Hematopoietic multipotent progenitor cell treated with erythropoietin and hydrocortisone succinate and interleukin-3 and kit ligand, for 15 days (in vitro differentiated cells): ENCODE measurements around the gene LAMA4.
"Not testable (repeated sequence)": the region's sequence is repeated elsewhere in the genome, so short reads cannot be mapped to it uniquely, and the experiment has no call there.

Experiments
- DNase-seq: peaks from one replicate; pipeline ENCODE4 v3.0.0-alpha.2; 2015; ENCODE audit warnings: low spot score

Gene LAMA4

GRCh38 chr6:112144145-112144926, 110.0 kb downstream of the LAMA4 start:
- no peak for DNase-seq

- DNase-seq, result no peak
Measured at GRCh38 chr6:112141707-112142106, 112.7 kb downstream of the LAMA4 start.

DNA sequence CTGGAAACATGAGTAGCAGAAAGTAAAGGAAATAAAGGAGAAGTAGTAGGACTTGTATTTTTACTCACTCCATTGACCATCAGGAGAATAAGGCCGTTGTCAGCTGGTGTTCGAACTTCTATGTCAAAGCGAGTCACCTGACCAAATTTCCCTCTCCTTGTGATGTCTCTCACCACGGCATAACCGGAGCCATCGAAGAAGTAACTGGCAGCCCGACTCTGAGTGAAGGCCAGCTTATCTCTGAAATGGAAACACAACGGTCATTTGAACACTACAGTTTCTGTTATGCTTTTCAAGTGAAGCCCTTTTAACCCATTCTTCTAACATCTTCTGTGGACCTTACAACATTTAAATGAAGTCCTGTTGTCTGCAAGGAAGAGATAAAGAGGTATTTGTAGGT, 115.3 kb downstream of the LAMA4 start:
- DNase-seq, result no peak

GRCh38 chr6:112130878-112131277, 123.5 kb downstream of the LAMA4 start:
- DNase-seq, result no peak

DNA sequence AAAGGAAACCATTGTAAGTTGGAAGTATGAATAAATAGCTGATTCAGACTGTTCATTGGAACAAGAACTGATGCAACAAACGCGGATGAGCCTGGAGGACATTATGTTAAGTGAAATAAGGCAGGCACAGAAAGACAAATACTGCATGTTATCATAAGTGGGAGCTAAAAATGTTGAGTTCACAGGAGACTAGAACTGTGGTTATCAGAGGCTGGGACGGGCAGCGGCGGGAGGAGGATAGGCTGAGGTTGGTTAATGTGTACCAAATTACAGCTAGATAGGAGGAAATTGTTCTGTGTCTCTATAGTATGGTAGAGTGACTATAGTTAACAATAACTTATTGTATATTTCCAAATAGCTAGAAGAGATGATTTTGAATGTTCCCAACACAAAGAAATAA, 126.2 kb downstream of the LAMA4 start:
- no peak for DNase-seq

GRCh38 chr6:112123982-112124381, 130.4 kb downstream of the LAMA4 start:
- DNase-seq, result no peak

GRCh38 chr6:112122756-112123155, 131.6 kb downstream of the LAMA4 start:
- no peak for DNase-seq

DNA sequence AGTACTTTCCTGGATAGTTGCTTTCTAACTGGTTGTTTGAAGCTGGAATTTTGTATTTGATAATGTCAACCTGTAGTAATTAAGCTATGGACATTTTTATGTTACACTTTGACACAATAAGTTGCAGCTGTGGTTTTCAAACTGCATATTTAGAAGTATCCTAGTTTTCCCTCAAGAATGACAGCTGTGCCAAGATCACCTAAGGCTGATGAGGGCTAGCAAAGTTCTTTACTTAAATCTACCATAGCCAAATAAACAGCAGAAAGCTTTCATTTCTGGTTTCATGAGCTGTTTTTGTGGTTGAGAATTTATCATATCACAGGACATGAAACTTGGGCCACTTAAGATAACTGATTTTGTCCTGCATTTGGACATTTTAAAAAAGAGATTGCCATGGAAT, 136.3 kb downstream of the LAMA4 start:
- DNase-seq, result no peak

DNA sequence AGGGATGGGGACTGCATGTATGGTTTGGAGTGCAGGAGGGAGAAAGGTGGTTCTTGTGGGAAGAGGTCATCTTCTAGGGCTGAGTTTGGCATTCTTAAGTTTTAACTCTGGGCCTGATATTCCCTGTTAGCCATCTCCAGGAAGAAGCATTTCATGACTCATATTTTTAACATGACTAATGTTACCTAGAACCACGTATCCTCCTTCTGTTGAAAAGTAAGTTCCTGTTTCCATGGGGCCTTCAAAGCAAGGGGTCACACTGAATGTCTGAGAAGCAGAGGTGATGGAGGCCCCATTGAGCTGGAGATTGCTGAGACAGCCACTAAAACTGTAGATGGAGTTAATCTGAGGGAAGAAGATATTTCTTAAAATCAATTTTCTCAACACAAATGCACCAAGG, 136.8 kb downstream of the LAMA4 start:
- DNase-seq, result no peak

DNA sequence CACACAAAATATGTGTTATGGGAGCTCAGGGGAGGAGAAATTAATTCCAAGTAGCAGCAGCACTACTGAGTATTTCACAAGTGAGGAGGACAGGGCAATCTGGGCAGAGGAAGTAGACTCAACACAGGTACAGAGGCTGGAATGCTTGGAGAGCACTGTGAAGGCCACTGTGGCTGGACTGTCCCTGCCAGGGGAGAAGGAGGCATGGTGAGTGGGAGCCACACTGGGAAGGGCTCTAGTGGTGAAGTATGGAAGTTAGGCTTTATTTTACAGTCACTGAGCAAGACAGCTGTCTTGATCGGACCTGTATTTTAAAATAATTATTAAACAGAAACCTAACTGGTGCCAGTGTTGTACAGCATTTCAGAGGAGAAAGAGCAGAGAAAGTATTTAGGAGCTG, 138.1 kb downstream of the LAMA4 start:
- DNase-seq, result no peak

DNA sequence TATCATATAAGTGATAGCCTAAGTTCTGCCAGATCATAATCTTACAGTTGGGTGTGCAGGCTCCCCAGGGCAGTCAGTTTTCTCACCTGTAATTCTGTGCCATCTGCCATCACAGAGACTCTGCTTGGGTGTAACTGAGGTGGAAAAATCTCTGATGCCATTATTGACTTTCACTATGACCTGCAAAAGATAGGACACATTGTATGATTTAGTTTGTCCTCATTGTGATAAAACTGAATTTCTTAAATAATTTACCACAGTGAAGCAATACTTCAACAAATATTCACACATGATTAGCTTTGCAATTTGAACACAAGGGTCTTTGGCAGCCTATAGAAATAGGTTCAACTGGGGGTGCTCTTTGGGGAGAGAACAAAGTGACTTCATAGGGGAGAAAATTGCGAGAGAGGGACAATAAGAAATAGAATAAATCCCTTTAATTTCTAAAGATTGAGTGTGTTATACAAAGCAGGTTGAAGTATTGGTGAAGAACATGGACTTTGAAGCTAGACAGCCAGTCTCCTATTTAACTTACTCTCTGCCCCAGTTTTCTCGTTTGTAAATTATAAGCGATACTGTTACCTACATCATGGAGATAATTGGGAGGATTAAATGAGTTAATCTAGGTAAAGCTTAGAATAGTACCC, 139.7 kb downstream of the LAMA4 start:
- no peak for DNase-seq

- DNase-seq, result no peak
Measured at GRCh38 chr6:112113918-112114317, 140.4 kb downstream of the LAMA4 start.

- no peak for DNase-seq
Measured at GRCh38 chr6:112113431-112113830, 140.9 kb downstream of the LAMA4 start.

DNA sequence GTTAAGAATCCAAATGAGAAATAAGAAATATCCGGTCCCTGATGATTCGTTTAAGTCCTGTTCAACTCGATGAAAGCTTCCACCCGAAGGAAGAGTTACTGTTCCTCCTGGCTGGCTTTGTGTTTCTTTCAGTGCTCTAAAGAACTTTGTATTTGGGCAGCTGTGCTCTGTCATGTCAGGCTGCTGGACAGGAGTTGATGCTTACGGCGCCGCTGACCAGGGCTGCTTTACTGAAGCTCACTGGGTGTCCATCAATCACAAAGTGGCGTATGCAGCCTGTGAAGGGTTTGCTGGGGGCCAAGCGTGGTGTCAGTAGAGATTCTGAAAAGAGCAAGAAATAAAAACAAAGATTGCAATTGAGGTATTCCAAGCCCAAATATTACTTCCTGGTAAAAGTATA, 145.1 kb downstream of the LAMA4 start:
- no peak for DNase-seq

DNA sequence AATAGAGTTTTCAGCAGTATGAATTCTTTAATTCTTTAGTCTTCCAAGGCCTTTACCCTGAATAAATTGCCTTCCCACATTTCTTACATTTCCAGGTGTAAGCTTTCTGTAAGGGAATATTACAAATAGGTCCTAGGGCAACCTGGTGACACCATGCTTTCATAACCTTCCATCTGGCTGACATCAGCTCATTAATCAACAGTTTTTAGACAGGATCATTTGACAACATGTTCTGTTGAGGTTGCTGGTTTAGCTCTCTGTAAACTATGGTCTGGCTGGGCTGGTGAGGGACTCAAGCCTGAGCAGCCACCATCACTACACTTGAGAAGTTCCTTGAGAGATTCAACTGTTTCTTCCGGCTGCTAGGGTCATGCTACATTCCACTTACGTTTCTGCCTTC, 147.8 kb downstream of the LAMA4 start:
- DNase-seq, result no peak

GRCh38 chr6:112106026-112106425, 148.3 kb downstream of the LAMA4 start:
- not testable (repeated sequence) for DNase-seq

DNA sequence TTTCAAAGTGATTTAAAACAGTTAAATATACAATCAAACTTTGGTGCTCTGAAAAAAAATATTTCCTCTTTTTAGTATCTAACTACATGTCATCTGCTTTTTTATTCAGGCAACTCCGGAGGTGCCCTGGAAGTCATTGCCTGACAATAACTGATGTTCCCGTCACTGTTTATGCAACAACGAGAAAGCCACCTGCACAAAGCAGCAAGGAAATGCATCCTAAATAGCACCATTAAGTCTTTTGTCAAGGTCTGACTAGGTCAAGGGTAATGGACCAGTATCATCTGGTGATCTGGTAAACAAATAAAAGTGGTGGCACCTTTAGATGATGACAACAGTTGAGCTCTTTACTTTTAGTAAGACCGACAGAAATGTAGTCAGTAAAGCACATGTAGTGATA, 153.8 kb downstream of the LAMA4 start:
- no peak for DNase-seq

- no peak for DNase-seq
Measured at GRCh38 chr6:112096901-112097300, 157.5 kb downstream of the LAMA4 start.

DNA sequence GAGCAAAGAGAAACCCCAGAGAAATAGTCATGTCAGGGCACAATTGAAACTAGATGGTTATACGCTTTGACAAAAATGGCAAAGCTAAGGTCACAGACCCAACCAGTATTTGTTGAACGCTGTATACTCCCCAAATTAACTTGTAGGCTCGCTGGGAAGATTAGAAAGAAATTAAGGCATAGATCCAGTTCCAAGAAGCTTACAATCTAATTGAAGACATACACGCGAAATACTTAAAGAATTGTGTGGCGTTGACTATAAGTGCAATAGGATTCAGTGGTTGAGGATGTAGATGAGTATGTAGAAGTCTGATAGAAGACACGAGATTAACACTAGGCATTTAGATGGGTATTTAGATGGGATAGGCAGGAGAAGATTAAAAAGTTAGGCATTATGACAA, 166.5 kb downstream of the LAMA4 start:
- DNase-seq, result peak; percentile 7

DNA sequence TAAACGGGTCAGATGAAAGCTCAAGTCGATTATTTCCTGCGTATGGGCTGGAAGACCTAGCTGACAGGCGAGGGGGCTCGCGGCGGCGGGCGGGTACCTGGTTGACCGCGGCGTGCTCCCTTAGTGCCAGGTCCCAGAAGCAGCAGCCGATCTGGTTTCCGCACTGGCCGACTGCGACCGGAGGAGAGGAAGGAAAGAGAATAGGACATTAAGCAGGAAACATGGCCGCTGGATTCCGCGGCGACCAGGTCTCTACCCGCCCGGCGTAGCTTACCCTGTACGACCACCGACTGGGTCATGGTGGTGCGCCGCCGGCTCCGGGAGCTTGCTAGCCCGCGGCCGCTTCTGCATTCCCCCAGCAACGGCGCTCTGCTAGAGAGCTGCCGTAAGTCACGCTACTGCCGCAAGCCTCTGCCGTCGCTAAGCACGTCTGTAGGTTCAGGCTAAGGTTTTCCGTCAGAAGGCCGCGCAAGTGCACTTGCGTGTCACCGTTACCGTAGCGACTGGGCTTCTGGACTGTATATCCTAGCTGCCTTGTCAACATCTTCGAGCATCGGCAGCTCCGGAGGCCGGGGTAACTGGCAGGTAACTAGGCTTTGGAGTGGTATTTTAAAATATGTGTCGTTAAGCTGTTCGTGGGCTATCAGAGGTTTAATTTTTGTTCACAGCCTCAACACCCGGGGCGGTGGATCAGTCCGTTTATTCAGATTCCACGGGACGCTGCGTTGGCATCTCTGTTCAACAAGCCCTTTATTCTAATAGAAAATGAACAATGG, 167.0 kb downstream of the LAMA4 start, which contains the start of the genes FAM229B and TUBE1:
TSS of gene FAM229B (plus strand) at position 456 of the 776 bp plus-strand sequence. CDS start 11,693 bp downstream, outside the sequence.
TSS of gene TUBE1 (minus strand) at position 347 of the 776 bp plus-strand sequence. CDS start at position 299, 48 bp downstream.
- peak; percentile 91 for DNase-seq

GRCh38 chr6:112086744-112087135, 167.6 kb downstream of the LAMA4 start:
- peak; percentile 21 for DNase-seq

- DNase-seq, result no peak
Measured at GRCh38 chr6:112085286-112086065, 168.9 kb downstream of the LAMA4 start.
